ENCODE results near the gene CUEDC1.

CUEDC1 gene

DNA sequence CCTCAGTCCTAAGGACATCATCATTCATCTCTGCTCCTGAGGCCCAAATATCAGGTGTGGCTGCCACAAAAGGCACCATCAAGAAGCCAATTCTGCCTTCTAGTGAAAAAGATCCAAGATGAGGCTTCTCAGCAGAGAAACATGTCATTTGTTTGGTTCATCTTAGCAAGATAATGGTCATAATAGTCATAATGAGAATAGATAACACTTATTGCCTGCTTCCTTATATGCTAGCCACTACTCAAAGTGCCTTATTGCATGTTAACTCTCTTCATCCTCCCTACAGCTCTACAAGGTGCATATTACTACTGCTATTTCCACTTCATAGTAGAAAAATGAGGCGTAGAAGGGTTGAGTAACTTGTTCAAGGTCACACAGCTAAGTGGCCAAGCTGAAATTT is 60.4 kb downstream of the CUEDC1 start:
- Histone ChIP-seq H3K9me3 (replicated peaks; ENCODE audit: low read length) (no peaks in the 10 kb centered on the region), H3K36me3 (ENCODE audit: insufficient read depth, low read length) (no peaks in the 10 kb centered on the region), H3K9ac (ENCODE audit: low read depth, low read length) (no peak overlapping the region), H3K4me1 (ENCODE audit: control insufficient read depth, insufficient read depth, low read length) (peaks cover 61% of the 10 kb centered on the region), H3K27me3 (ENCODE audit: control insufficient read depth, insufficient read depth, low read length) (no peaks in the 10 kb centered on the region), H3K4me2 (ENCODE audit: low read length) (no peak overlapping the region), H3K4me3 (ENCODE audit: low read length) (no peak overlapping the region)

DNA sequence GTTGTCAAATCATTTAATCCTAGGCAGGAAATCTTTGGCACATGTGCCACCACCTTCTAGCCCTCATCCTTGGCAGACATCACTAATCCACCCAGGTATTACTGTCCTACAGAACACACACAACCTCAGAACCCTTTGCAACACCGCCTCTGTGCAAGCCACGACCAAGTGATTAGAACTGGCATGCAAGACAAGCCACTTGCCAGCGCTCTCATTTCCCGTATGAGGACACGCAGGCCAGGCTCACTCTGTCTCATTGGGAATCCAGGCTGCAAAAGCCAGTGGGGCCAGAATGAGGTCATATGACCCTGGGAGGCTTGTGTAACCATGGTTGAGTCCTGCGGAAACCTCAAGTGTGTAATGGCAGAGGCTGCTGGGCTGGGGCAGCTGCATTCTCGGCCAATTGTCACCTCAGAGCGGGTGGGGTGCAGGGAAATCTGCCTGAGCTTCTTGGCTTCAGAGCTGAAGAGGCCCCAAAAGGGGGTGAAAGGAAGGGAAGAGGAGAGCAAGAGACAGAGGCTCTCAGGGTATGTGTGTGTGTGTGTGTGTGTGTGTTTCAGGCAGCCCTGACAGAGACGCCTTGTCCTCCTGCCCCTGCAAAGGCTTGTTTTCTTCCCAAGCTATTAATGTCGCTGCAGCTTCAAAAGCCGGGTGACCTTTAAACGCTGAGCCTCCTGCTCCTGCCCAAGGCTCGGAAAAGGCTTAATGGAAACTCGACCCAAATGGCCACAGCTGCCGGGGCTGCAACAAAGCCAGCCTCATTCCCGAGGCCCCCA is 62.2 kb downstream of the CUEDC1 start:
- Histone ChIP-seq H3K9ac (ENCODE audit: low read depth, low read length) (peak overlapping the region; percentile 75), H3K36me3 (ENCODE audit: insufficient read depth, low read length) (no peaks in the 10 kb centered on the region), H3K4me3 (ENCODE audit: low read length) (peak overlapping the region; percentile 40), H3K27me3 (ENCODE audit: control insufficient read depth, insufficient read depth, low read length) (no peaks in the 10 kb centered on the region), H3K4me2 (ENCODE audit: low read length) (peak overlapping the region; percentile 71), H3K4me1 (ENCODE audit: control insufficient read depth, insufficient read depth, low read length) (peaks cover 61% of the 10 kb centered on the region), H3K9me3 (replicated peaks; ENCODE audit: low read length) (no peaks in the 10 kb centered on the region)

DNA sequence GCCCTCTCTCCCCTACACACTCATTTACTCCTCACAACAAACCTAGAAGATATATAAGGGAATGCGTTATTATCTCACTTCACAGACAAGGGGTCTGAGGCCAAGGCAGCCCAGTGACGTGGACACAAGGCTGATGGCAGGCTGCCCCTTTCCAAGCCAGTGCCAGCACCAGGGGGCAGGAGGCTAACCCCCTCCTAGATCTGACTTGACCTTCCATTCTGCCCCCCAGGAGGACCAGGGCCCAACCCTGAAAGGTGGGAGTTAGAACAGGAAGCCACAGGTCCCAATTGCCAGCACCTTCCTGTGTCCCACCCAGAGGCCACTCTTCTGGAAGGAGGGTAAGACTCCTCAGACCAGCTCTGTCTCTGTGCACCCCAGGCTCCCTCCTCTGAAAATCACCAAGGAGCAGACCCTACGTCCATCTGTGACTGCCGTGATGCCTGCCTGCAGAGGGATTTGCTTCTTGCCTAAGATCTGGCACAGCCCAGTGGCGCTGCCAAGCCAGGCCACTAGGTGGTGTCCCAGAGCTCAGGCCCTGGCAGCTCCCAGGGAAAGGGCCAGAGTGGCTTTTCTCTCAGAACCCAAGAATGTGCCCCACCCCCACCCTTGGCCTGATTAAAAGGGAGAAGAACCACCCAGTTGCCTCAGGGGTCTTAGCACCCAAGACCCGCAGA is 62.9 kb downstream of the CUEDC1 start:
- H3K9me3 ChIP-seq (replicated peaks; ENCODE audit: low read length), result no peaks in the 10 kb centered on the region
- H3K4me2 ChIP-seq (ENCODE audit: low read length), result peak overlapping the region; percentile 71
- H3K4me1 ChIP-seq (ENCODE audit: control insufficient read depth, insufficient read depth, low read length), result peaks cover 59% of the 10 kb centered on the region
- no peaks in the 10 kb centered on the region for H3K27me3 ChIP-seq (ENCODE audit: control insufficient read depth, insufficient read depth, low read length)
- H3K9ac ChIP-seq (ENCODE audit: low read depth, low read length), result peak overlapping the region; percentile 75
- no peaks in the 10 kb centered on the region for H3K36me3 ChIP-seq (ENCODE audit: insufficient read depth, low read length)
- peak overlapping the region; percentile 14 for H3K4me3 ChIP-seq (ENCODE audit: low read length)

DNA sequence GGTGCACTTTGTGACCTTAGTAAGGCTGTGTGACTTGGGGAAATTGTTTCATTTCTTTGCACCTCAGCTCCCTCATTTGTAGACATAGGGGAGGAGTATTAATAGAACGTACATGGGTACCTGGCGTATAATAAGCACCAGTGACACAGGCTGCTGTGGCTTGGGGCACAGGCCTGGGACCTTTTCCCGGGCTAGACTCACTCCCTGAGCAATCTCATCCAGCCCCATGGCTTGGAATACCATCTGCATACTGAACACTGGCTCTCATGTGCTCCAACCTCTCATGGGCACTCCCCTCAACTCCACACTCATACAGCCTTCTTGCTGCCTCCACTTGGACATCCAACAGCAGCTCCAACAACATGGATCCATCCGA is 64.4 kb downstream of the CUEDC1 start:
- Histone ChIP-seq H3K4me2 (ENCODE audit: low read length) (peak overlapping the region; percentile 50), H3K4me1 (ENCODE audit: control insufficient read depth, insufficient read depth, low read length) (peaks cover 62% of the 10 kb centered on the region), H3K36me3 (ENCODE audit: insufficient read depth, low read length) (no peaks in the 10 kb centered on the region), H3K9ac (ENCODE audit: low read depth, low read length) (peak overlapping the region; percentile 10), H3K27me3 (ENCODE audit: control insufficient read depth, insufficient read depth, low read length) (no peaks in the 10 kb centered on the region), H3K9me3 (replicated peaks; ENCODE audit: low read length) (no peaks in the 10 kb centered on the region), H3K4me3 (ENCODE audit: low read length) (no peak overlapping the region)

DNA sequence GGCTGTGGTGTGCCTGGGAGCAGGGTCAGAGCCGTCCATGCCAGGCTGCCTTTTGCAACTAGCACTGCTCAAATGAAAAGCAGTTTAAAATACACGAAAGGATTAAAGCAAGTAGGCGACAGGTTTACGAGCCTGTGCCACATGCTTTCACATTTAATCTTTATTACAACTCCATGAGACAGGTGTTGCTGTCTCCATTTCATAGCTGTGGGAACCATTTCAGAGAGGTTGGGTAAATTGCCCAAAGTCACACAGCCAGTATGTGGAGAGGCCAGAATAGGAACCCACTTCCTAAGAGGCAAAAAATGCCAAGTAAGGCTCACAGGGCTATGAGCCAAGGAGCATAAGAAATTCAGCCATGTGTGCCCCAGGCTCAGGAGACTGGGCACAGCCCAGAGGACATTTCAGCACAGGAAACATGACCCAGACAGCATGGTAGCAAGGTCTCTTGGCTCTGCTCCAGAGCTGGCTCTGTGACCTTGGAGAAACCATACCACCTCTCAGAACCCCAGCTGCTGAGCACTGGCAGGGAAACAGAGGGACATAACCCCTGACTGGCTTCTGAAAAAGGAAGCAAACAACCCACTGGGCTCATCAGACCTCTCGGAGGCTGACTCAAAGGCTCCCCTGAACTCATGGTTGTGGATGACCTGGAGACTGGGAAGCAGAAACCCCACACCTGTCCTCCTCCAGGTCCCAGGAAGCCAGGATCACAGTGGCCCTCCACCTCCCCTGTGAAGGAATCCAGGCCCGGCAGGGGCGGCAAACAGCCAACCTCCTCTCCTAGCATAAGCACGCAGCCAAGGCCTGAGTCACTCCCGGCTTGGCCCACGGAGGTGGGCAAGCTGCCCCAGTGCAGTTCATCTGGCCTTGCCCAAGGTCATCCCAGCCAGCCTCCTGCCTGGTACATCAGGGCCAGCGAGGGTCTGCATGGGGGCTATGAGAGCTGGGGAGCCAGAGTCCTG is 65.0 kb downstream of the CUEDC1 start:
- Histone ChIP-seq H3K4me2 (ENCODE audit: low read length) (peak overlapping the region; percentile 50), H3K36me3 (ENCODE audit: insufficient read depth, low read length) (peaks cover 2% of the 10 kb centered on the region), H3K9ac (ENCODE audit: low read depth, low read length) (peak overlapping the region; percentile 40), H3K4me3 (ENCODE audit: low read length) (peak overlapping the region; percentile 11), H3K27me3 (ENCODE audit: control insufficient read depth, insufficient read depth, low read length) (no peaks in the 10 kb centered on the region), H3K9me3 (replicated peaks; ENCODE audit: low read length) (no peaks in the 10 kb centered on the region), H3K4me1 (ENCODE audit: control insufficient read depth, insufficient read depth, low read length) (peaks cover 62% of the 10 kb centered on the region)

DNA sequence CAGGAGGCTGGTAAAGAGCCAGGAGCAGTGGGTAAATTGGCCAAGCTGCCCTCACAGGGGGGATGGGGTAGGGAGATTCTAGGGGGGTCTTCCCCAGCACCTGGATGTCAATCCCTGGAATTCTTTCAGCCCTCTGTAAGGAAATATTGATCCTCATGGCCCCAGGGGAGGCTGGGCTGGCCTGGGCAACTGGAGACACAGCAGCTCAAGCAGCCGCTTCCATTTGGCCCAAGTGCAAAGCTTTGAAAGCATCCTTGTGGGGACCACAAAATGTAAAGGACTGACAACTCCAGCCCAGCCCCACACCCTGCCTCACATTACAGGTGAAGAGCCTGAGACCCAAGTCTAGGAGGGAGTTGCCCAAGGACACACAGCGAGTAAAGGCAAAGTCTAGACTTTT is 66.0 kb downstream of the CUEDC1 start:
- H3K36me3 ChIP-seq (ENCODE audit: insufficient read depth, low read length), result peaks cover 10% of the 10 kb centered on the region
- H3K27me3 ChIP-seq (ENCODE audit: control insufficient read depth, insufficient read depth, low read length), result no peaks in the 10 kb centered on the region
- H3K9me3 ChIP-seq (replicated peaks; ENCODE audit: low read length), result no peaks in the 10 kb centered on the region
- no peak overlapping the region for H3K4me2 ChIP-seq (ENCODE audit: low read length)
- no peak overlapping the region for H3K9ac ChIP-seq (ENCODE audit: low read depth, low read length)
- peaks cover 62% of the 10 kb centered on the region for H3K4me1 ChIP-seq (ENCODE audit: control insufficient read depth, insufficient read depth, low read length)
- no peak overlapping the region for H3K4me3 ChIP-seq (ENCODE audit: low read length)

DNA sequence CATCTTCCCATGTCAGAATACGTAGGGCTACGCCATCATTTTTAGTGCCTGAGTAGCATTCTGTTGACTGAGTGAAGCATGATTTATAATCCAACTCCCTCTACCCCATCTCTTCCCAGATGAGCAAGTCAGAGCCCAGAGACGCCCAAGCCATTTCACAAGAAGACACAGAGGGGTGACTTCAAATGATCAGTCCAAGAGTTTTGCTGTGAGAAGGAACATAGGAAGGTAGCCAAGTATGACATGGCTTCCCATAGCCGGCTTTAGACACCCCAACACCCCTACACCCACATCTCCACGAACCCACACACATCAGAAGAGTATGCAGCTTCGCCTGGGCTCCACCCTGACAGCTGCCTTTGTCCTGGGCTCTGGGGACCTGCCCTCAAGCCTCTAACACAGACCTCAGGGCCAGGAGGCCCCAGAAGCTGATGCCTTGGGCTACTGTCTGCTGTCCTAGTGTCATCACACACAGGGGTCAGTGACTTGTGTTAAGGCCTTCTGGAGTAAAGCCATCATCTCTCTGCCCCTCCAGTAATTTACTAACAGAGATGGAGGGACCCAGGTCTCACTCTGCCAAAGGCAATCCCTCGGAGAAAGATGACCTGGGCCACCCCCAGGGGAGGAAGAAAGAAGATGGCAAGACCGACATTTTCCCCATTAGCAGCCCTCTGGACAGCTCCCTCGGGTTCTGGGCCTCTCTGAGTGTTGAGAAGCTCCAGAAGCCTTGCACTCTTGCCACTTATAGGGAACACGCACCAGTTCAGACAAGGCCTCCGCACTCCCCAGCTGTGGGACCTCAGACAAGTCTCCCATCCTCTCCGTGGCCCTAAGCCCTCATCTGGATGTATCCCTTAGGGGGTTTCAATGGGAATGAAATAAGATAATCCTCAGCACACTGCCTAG is 66.6 kb downstream of the CUEDC1 start:
- H3K9me3 ChIP-seq (replicated peaks; ENCODE audit: low read length), result no peaks in the 10 kb centered on the region
- H3K36me3 ChIP-seq (ENCODE audit: insufficient read depth, low read length), result peaks cover 14% of the 10 kb centered on the region
- peaks cover 57% of the 10 kb centered on the region for H3K4me1 ChIP-seq (ENCODE audit: control insufficient read depth, insufficient read depth, low read length)
- no peak overlapping the region for H3K9ac ChIP-seq (ENCODE audit: low read depth, low read length)
- no peak overlapping the region for H3K4me3 ChIP-seq (ENCODE audit: low read length)
- H3K4me2 ChIP-seq (ENCODE audit: low read length), result no peak overlapping the region
- H3K27me3 ChIP-seq (ENCODE audit: control insufficient read depth, insufficient read depth, low read length), result no peaks in the 10 kb centered on the region

DNA sequence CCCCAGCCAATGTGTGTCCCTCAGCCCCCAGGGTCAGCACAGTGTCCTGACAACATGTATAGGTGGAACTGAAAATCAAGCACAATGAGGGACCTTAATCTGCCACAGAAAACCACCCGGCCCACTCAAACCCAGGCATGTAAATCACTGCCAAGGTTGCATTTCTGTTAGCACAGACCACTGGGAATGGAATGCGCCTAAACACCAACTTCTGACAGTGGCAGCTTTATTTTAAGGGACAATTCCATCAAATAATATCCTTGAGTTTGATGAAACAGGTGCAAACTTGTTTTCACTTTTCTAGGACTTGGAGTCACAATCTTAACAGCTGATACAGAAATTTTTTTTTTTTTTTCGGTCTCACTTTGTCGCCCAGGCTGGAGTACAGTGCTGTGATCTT is 68.1 kb downstream of the CUEDC1 start:
- Histone ChIP-seq H3K36me3 (ENCODE audit: insufficient read depth, low read length) (peaks cover 19% of the 10 kb centered on the region), H3K4me1 (ENCODE audit: control insufficient read depth, insufficient read depth, low read length) (peaks cover 45% of the 10 kb centered on the region), H3K4me3 (ENCODE audit: low read length) (no peak overlapping the region), H3K9ac (ENCODE audit: low read depth, low read length) (no peak overlapping the region), H3K4me2 (ENCODE audit: low read length) (no peak overlapping the region), H3K9me3 (replicated peaks; ENCODE audit: low read length) (no peaks in the 10 kb centered on the region), H3K27me3 (ENCODE audit: control insufficient read depth, insufficient read depth, low read length) (no peaks in the 10 kb centered on the region)

DNA sequence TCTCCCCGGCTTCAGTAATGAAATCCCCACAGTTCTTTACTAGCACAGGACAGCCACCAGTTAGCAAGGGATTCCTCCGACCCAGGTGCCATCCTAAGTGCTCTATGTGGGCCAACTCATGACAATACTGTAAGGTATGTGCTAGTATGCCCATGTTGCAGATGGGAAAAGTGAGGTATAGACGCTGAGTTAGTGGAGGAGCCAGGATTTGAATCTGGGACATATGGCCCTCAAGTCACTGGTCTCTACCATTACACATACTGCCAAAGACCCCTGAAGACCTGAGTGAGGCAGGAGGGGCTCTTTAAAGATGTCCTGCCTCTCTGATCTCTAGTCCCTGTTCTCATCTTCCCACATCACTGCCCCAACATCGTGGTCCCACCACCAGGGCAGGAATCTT is 69.2 kb downstream of the CUEDC1 start:
- Histone ChIP-seq H3K4me1 (ENCODE audit: control insufficient read depth, insufficient read depth, low read length) (peaks cover 44% of the 10 kb centered on the region), H3K4me2 (ENCODE audit: low read length) (no peak overlapping the region), H3K4me3 (ENCODE audit: low read length) (no peak overlapping the region), H3K9ac (ENCODE audit: low read depth, low read length) (no peak overlapping the region), H3K27me3 (ENCODE audit: control insufficient read depth, insufficient read depth, low read length) (no peaks in the 10 kb centered on the region), H3K9me3 (replicated peaks; ENCODE audit: low read length) (no peaks in the 10 kb centered on the region), H3K36me3 (ENCODE audit: insufficient read depth, low read length) (peaks cover 19% of the 10 kb centered on the region)

DNA sequence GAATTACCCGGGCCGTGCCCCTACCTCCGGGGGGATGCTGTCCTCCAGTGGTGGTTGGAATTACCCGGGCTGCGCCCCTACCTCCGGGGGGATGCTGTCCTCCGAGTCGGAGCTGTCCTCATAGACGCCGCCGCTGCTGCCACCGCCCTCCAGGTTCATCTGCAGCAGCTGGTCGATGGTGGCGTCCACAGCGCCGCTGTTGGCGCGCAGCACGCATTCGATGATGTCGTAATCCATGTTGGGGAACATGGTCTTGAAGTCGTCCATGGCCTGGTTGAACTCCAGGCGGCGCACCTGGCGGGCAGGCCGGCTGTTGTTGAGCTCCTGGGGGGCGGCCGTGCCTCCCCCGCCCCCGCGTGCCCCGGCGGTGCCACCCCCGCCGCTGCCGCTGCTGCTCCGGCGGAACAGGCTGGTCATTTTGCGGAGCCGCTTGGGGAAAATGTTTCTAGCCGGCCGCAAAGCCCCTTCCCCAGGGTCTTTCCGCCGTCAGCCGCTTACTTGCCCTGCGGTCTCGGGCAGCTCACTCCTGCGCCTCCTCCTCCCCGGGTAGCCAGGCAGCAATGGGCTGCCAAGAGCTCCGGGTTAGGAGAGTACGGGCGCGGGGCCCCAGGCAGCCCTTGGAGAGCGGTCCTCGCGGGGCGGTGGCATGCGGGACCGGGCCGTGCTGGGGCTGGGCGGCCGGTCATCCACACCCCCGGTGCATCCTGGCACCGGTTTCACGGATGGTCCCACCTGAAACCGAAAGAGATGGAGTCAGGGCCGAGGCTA is 69.9 kb downstream of the CUEDC1 start:
- Histone ChIP-seq H3K9ac (ENCODE audit: low read depth, low read length) (no peak overlapping the region), H3K4me3 (ENCODE audit: low read length) (no peak overlapping the region), H3K4me1 (ENCODE audit: control insufficient read depth, insufficient read depth, low read length) (peaks cover 42% of the 10 kb centered on the region), H3K27me3 (ENCODE audit: control insufficient read depth, insufficient read depth, low read length) (no peaks in the 10 kb centered on the region), H3K9me3 (replicated peaks; ENCODE audit: low read length) (no peaks in the 10 kb centered on the region), H3K4me2 (ENCODE audit: low read length) (no peak overlapping the region), H3K36me3 (ENCODE audit: insufficient read depth, low read length) (peaks cover 20% of the 10 kb centered on the region)

Data from skeletal muscle satellite cell (primary cell).